Progenitor cell of endocrine pancreas (in vitro differentiated cells): ENCODE measurements around the gene SPCS3. TPM values are rescaled to one million over a fixed set of nuclear protein-coding genes. Genes with fewer than 3 reads are reported as not detected.
"Not testable (repeated sequence)": the region's sequence is repeated elsewhere in the genome, so short reads cannot be mapped to it uniquely, and the experiment has no call there.

Experiments
- DNase-seq: peaks from one replicate; pipeline ENCODE4 v3.0.0; 2021; ENCODE audit warnings: low spot score; ENCODE audit not compliant: unreplicated experiment
- H3K27ac Mint-ChIP-seq: 2 replicates; pipeline ENCODE4 v1.8.0; 2021; ENCODE audit warnings: mild to moderate bottlenecking, moderate library complexity, mixed read lengths
- H3K27me3 Mint-ChIP-seq: 2 replicates; pipeline ENCODE4 v1.8.0; 2021; ENCODE audit warnings: mixed read lengths
- H3K36me3 Mint-ChIP-seq: 2 replicates; pipeline ENCODE4 v1.8.0; 2022; ENCODE audit warnings: mixed read lengths; ENCODE audit not compliant: insufficient read depth
- H3K4me1 Mint-ChIP-seq: 2 replicates; pipeline ENCODE4 v1.8.0; 2021; ENCODE audit warnings: low read depth, mixed read lengths
- H3K4me3 Mint-ChIP-seq: 2 replicates; pipeline ENCODE4 v1.8.0; 2021; ENCODE audit warnings: low read depth, mild to moderate bottlenecking, moderate library complexity, mixed read lengths
- H3K9me3 Mint-ChIP-seq: 2 replicates; pipeline ENCODE4 v1.8.0; 2021; ENCODE audit warnings: low read depth, mixed read lengths
- total RNA-seq: library from RNA; stranded (reverse); gene quantifications from 2 replicates; pipeline ENCODE4 v1.2.1, GENCODE V29; 2021
- TF ChIP-seq, protein P1 (sequence below): fragments of 200-600 bp; sonication (generic); IDR thresholded peaks from one replicate; pipeline ENCODE4 v1.5.0; 2021; ENCODE audit warnings: antibody characterized with exemption, mild to moderate bottlenecking; ENCODE audit not compliant: unreplicated experiment

SPCS3 gene
- total RNA-seq, 1 donor from 2014 or later, result 118 TPM

GRCh38 chr4:176274441-176274840 lies 45.3 kb upstream of the SPCS3 start:
- H3K36me3 Mint-ChIP-seq, result no peaks in the 10 kb centered on the region
- TF ChIP-seq, protein P1, sequence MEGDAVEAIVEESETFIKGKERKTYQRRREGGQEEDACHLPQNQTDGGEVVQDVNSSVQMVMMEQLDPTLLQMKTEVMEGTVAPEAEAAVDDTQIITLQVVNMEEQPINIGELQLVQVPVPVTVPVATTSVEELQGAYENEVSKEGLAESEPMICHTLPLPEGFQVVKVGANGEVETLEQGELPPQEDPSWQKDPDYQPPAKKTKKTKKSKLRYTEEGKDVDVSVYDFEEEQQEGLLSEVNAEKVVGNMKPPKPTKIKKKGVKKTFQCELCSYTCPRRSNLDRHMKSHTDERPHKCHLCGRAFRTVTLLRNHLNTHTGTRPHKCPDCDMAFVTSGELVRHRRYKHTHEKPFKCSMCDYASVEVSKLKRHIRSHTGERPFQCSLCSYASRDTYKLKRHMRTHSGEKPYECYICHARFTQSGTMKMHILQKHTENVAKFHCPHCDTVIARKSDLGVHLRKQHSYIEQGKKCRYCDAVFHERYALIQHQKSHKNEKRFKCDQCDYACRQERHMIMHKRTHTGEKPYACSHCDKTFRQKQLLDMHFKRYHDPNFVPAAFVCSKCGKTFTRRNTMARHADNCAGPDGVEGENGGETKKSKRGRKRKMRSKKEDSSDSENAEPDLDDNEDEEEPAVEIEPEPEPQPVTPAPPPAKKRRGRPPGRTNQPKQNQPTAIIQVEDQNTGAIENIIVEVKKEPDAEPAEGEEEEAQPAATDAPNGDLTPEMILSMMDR, result no peak
- H3K27me3 Mint-ChIP-seq, result no peaks in the 10 kb centered on the region
- no peak overlapping the region for H3K4me3 Mint-ChIP-seq
- H3K9me3 Mint-ChIP-seq, result no peaks in the 10 kb centered on the region
- H3K4me1 Mint-ChIP-seq, result peaks cover 9% of the 10 kb centered on the region
- H3K27ac Mint-ChIP-seq, result no peak overlapping the region
- DNase-seq, result no peak

DNA sequence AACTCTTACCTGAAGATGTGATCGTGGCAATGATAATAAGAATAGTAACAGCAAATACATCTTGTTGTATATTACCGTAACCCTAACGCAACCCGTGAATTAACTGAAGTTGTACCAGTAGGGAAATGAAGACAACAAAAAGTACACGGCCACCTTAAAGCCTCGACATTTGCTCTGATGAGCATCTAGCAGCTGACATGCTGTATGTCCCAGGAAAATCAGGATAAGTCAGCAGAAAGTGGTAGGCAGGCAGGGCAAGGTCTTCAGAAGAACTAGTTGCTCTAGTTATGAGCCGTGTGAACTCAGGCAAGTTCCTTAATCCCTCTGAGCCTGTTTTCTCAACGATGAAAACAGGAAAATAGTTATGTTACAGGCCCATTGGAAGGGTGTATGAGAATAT lies 43.1 kb upstream of the SPCS3 start:
- peak overlapping the region; percentile 66 for H3K4me3 Mint-ChIP-seq
- H3K9me3 Mint-ChIP-seq, result peaks cover 3% of the 10 kb centered on the region
- no peak for DNase-seq
- peaks cover 9% of the 10 kb centered on the region for H3K4me1 Mint-ChIP-seq
- H3K36me3 Mint-ChIP-seq, result no peaks in the 10 kb centered on the region
- H3K27ac Mint-ChIP-seq, result no peak overlapping the region
- H3K27me3 Mint-ChIP-seq, result no peaks in the 10 kb centered on the region
- TF ChIP-seq, protein P1, result no peak

- Mint-ChIP-seq H3K27ac (peak overlapping the region; percentile 76), H3K9me3 (peaks cover 3% of the 10 kb centered on the region), H3K36me3 (no peaks in the 10 kb centered on the region), H3K4me3 (peak overlapping the region; percentile 66), H3K4me1 (peaks cover 9% of the 10 kb centered on the region), H3K27me3 (no peaks in the 10 kb centered on the region)
- TF ChIP-seq, protein P1, result peak; percentile 61
- DNase-seq, result peak; percentile 18
Observed at GRCh38 chr4:176277162-176277904, 42.4 kb upstream of the SPCS3 start.

DNA sequence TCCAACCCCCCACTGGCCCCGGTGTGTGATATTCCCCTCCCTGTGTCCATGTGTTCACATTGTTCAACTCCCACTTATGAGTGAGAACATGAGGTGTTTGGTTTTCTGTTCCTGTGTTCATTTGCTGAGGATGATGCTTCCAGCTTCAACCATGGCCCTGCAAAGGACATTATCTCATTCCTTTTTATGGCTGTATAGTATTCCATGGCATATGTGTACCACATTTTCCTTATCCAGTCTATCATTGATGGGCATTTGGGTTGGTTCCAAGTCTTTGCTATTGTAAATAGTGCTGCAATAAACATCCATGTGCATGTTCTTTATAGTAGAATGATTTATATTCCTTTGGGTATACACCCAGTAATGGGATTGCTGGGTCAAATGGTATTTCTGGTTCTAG lies 40.2 kb upstream of the SPCS3 start:
- H3K27ac Mint-ChIP-seq, H3K36me3 Mint-ChIP-seq, H3K27me3 Mint-ChIP-seq, H3K4me1 Mint-ChIP-seq, H3K4me3 Mint-ChIP-seq, DNase-seq, H3K9me3 Mint-ChIP-seq: not testable (repeated sequence)

DNA sequence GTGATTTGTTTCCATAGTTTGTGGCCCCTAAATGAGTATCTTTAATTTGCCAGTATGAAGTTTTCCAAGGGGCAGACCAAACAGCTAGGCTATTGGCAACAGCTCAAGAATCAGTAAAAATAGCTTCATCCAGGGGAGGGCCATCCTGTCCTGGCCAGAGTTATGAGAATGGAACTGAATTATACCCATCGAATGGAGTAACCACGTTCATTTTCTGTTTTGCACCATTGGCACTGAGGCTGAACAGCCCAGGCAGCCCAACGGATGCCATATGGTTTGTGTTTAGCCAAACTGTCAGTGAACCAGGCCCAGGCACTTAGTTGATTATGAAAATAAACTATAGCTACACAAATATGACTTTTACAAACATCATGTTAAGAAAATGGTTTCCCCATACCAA lies 33.0 kb upstream of the SPCS3 start:
- TF ChIP-seq, protein P1, result no peak
- no peaks in the 10 kb centered on the region for H3K9me3 Mint-ChIP-seq
- no peak overlapping the region for H3K4me3 Mint-ChIP-seq
- no peaks in the 10 kb centered on the region for H3K27me3 Mint-ChIP-seq
- no peaks in the 10 kb centered on the region for H3K36me3 Mint-ChIP-seq
- no peak overlapping the region for H3K27ac Mint-ChIP-seq
- no peak for DNase-seq
- H3K4me1 Mint-ChIP-seq, result no peaks in the 10 kb centered on the region

GRCh38 chr4:176287546-176287945 lies 32.2 kb upstream of the SPCS3 start:
- Mint-ChIP-seq H3K4me1 (no peaks in the 10 kb centered on the region), H3K27me3 (no peaks in the 10 kb centered on the region), H3K36me3 (no peaks in the 10 kb centered on the region), H3K27ac (no peak overlapping the region), H3K4me3 (no peak overlapping the region), H3K9me3 (no peaks in the 10 kb centered on the region)
- TF ChIP-seq, protein P1, result no peak
- DNase-seq, result no peak
